ENCODE data around the gene AGPAT4. TPM values are rescaled to one million over a fixed set of nuclear protein-coding genes. Genes with fewer than 3 reads are reported as not detected.

AGPAT4 gene, protein sequence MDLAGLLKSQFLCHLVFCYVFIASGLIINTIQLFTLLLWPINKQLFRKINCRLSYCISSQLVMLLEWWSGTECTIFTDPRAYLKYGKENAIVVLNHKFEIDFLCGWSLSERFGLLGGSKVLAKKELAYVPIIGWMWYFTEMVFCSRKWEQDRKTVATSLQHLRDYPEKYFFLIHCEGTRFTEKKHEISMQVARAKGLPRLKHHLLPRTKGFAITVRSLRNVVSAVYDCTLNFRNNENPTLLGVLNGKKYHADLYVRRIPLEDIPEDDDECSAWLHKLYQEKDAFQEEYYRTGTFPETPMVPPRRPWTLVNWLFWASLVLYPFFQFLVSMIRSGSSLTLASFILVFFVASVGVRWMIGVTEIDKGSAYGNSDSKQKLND
- polyA plus RNA-seq (5.4 to 8.7 TPM (median 8.4 TPM) in 3 replicates), polyA minus RNA-seq (5.0 to 20.1 TPM (median 13.8 TPM) in 3 replicates)
- 2.9 TPM for polyA plus RNA-seq (2011; ENCODE audit: low read depth)
- polyA plus RNA-seq (2011; cell fraction: cytosol; rRNA removed), result 2.7 and 3.0 TPM in 2 replicates
- polyA plus RNA-seq (2011; cell fraction: nucleus; rRNA removed), result 25.0 and 25.1 TPM in 2 replicates
- polyA plus RNA-seq (2012; ENCODE audit: low replicate concordance), result 3.9 and 4.2 TPM in 2 replicates
- polyA minus RNA-seq (2011; cell fraction: cytosol; rRNA and poly(A)+ RNA removed), result 3.8 TPM
- 12.9 and 26.3 TPM in 2 replicates for polyA minus RNA-seq (2011; cell fraction: nucleus; rRNA and poly(A)+ RNA removed)

DNA sequence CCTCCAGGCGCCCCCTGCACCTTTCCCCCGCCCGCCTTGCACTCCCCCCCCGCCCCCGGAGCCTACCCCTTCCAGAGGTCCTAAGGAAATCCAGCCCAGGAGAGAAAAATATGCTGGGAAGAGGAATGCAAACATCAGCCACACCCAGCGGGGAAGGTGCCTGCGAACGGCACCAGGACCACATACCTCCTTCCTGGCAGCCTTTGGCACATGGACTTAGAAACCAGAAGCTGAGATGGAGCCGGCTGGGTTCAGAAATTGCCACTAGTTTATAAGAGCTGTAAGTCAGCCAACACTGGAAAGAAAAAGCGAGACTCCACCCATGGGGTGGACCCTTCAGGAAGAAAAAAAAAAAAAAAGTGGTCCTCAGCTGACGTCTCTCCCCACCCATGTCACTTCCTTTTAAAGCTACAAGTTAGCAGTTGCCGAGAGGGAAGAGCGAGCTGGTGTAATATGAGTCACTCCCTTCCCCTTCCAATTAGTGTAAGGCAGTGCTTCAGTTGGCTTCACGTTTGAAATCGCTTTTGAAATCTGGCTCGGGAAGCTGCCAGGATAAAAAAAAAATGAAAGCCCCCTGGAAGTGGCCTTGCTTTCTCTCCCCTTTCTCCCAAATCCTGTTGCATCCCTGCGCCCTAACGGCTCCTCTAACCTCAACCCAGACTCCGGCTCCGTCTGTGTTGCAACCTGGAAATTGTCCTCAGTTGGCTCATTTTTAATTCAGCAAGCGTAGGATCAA is at the start of gene AGPAT4:
Gene AGPAT4, minus strand, starts transcription at position 310 of the 736 bp plus-strand sequence. CDS start 41,848 bp downstream, outside the sequence.
- Histone ChIP-seq H2AFZ (ENCODE audit: control insufficient read depth, low read length) (peak within 1 kb of the TSS; percentile 92), H3K27me3 (ENCODE audit: control insufficient read depth, extremely low read depth, insufficient read depth, low read length) (no peaks in the 10 kb centered on the region), H4K20me1 (ENCODE audit: control insufficient read depth, extremely low read depth, insufficient read depth, low read length) (no peaks in the 10 kb centered on the region), H3K9me1 (ENCODE audit: control insufficient read depth, extremely low read depth, insufficient read depth, low read length) (no peaks in the 10 kb centered on the region), H3K36me3 (ENCODE audit: control insufficient read depth in 2 of 2, extremely low read depth in 1 of 2, insufficient read depth in 2 of 2, low read length in 2 of 2) (no peaks in the 10 kb centered on the region), H3K27ac (ENCODE audit: control insufficient read depth, insufficient read depth, low read length) (peak within 1 kb of the TSS; percentile 86), H3K9me3 (ENCODE audit: control insufficient read depth, low read depth, low read length) (no peaks in the 10 kb centered on the region), H3K4me2 (ENCODE audit: control insufficient read depth, extremely low read depth, insufficient read depth, low read depth, low read length) (peak within 1 kb of the TSS; percentile 96), H3K9ac (ENCODE audit: control insufficient read depth, extremely low read depth, insufficient read depth, low read length) (peak within 1 kb of the TSS; percentile 88), H3K4me3 (ENCODE audit: control insufficient read depth in 2 of 3, extremely low read depth in 1 of 3, insufficient read depth in 2 of 3, low read depth in 1 of 3, low read length in 3 of 3) (peak within 1 kb of the TSS; percentile 49 to 92 (median 89)), H3K79me2 (ENCODE audit: control insufficient read depth, insufficient read depth, low read length) (peaks cover 6% of the 10 kb centered on the region), H3K4me1 (ENCODE audit: control insufficient read depth, extremely low read depth, insufficient read depth, low read length) (peaks cover 6% of the 10 kb centered on the region)
- dilution Hi-C loops (cut with MboI; ENCODE audit: extremely low pct_ligation_motif_present, low sequenced_read_pairs), result no loop called here
- peak; percentile 77 for DNase-seq (ENCODE audit: low read depth, low spot score)
- FAIRE-seq, result peak; percentile 96
- no peak for TF ChIP-seq EZH2 (IDR thresholded peaks at IDR 0.05; ENCODE audit: low read length)
- TF ChIP-seq, protein P1, sequence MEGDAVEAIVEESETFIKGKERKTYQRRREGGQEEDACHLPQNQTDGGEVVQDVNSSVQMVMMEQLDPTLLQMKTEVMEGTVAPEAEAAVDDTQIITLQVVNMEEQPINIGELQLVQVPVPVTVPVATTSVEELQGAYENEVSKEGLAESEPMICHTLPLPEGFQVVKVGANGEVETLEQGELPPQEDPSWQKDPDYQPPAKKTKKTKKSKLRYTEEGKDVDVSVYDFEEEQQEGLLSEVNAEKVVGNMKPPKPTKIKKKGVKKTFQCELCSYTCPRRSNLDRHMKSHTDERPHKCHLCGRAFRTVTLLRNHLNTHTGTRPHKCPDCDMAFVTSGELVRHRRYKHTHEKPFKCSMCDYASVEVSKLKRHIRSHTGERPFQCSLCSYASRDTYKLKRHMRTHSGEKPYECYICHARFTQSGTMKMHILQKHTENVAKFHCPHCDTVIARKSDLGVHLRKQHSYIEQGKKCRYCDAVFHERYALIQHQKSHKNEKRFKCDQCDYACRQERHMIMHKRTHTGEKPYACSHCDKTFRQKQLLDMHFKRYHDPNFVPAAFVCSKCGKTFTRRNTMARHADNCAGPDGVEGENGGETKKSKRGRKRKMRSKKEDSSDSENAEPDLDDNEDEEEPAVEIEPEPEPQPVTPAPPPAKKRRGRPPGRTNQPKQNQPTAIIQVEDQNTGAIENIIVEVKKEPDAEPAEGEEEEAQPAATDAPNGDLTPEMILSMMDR (optimal IDR thresholded peaks at IDR 0.05 in 1 of 3, IDR thresholded peaks at IDR 0.05 in 1 of 3, conservative IDR thresholded peaks at IDR 0.05 in 1 of 3; ENCODE audit: extremely low read depth in 1 of 3, insufficient read depth in 2 of 3, low read length in 3 of 3), result no peak

DNA sequence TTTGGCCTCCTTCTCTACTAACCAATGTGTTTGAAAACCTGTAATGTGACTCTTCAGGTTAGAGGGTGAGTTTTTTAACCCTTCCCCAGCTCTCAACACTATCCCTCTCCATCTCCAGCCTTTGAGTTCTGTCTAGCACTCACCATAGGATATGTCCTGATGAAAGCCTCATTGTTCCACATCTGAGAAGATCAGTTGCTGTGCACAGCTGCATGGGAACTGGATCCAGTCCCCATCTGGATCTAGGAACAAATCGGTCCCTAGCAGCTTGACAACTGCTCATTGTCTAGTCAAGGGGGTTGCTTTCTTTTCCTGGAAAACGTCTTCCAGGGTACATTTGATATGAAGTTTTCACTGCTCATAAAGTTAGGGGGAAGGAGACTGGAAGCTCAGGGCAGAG is 45.4 kb upstream of the AGPAT4 start:
- H4K20me1 ChIP-seq (ENCODE audit: control insufficient read depth, extremely low read depth, insufficient read depth, low read length), result no peaks in the 10 kb centered on the region
- H3K9me1 ChIP-seq (ENCODE audit: control insufficient read depth, extremely low read depth, insufficient read depth, low read length), result no peaks in the 10 kb centered on the region
- FAIRE-seq, result no peak
- H3K4me3 ChIP-seq (ENCODE audit: control insufficient read depth in 2 of 3, extremely low read depth in 1 of 3, insufficient read depth in 2 of 3, low read depth in 1 of 3, low read length in 3 of 3), result no peak overlapping the region
- H3K79me2 ChIP-seq (ENCODE audit: control insufficient read depth, insufficient read depth, low read length), result no peaks in the 10 kb centered on the region
- DNase-seq (ENCODE audit: low read depth, low spot score), result no peak
- no peak overlapping the region for H3K27ac ChIP-seq (ENCODE audit: control insufficient read depth, insufficient read depth, low read length)
- no peaks in the 10 kb centered on the region for H3K27me3 ChIP-seq (ENCODE audit: control insufficient read depth, extremely low read depth, insufficient read depth, low read length)
- H2AFZ ChIP-seq (ENCODE audit: control insufficient read depth, low read length), result no peak overlapping the region
- H3K9me3 ChIP-seq (ENCODE audit: control insufficient read depth, low read depth, low read length), result peaks cover 6% of the 10 kb centered on the region
- H3K4me1 ChIP-seq (ENCODE audit: control insufficient read depth, extremely low read depth, insufficient read depth, low read length), result no peaks in the 10 kb centered on the region
- TF ChIP-seq, protein P1 (optimal IDR thresholded peaks at IDR 0.05 in 1 of 3, IDR thresholded peaks at IDR 0.05 in 1 of 3, conservative IDR thresholded peaks at IDR 0.05 in 1 of 3; ENCODE audit: extremely low read depth in 1 of 3, insufficient read depth in 2 of 3, low read length in 3 of 3), result no peak
- no peak for TF ChIP-seq EZH2 (IDR thresholded peaks at IDR 0.05; ENCODE audit: low read length)
- no peak overlapping the region for H3K9ac ChIP-seq (ENCODE audit: control insufficient read depth, extremely low read depth, insufficient read depth, low read length)
- no peaks in the 10 kb centered on the region for H3K36me3 ChIP-seq (ENCODE audit: control insufficient read depth in 2 of 2, extremely low read depth in 1 of 2, insufficient read depth in 2 of 2, low read length in 2 of 2)
- dilution Hi-C loops (cut with MboI; ENCODE audit: extremely low pct_ligation_motif_present, low sequenced_read_pairs), result no loop called here
- no peak overlapping the region for H3K4me2 ChIP-seq (ENCODE audit: control insufficient read depth, extremely low read depth, insufficient read depth, low read depth, low read length)
